Measurements from ENCODE around the gene SCAMP4. TPM values are rescaled to one million over a fixed set of nuclear protein-coding genes. Genes with fewer than 3 reads are reported as not detected.

Gene SCAMP4
- polyA plus RNA-seq, 1 donor from 2014 or later: 12.7 TPM

DNA sequence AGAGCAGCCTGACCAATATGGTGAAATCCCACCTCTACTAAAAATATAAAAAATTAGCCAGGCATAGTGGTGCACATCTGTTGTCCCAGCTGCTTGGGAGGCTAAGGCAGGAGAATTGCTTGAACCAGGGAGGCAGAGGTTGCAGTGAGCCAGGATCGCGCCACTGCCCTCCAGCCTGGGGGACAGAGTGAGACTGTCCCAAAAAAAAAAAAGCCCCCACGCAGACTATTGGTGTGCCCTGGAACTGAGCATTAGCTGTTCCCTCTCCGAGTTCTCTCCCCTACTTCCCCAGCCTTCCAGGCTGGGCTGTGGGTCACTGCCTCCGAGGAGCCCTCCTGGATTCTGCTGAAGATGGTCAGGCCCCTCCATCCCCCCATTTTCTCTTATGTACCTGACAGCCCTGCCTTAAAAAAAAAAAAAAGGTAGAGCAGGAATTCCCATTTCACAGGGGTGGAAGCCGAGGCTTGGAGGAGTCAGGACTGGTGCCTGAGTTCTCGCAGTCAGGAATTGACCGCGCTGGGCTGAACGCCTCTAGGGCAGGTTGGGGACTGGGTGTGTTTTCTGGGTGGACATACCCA lies 1.9 kb downstream of the SCAMP4 start:
- Histone ChIP-seq H3K4me2 (ENCODE audit: low read length) (no peak overlapping the region), H3F3A (ENCODE audit: insufficient read depth, low read length, poor library complexity, severe bottlenecking) (no peaks in the 10 kb centered on the region), H2AFZ (ENCODE audit: low read depth, low read length) (no peak overlapping the region), H3K9me2 (ENCODE audit: insufficient read depth, low read length) (no peaks in the 10 kb centered on the region), H3K27me3 (ENCODE audit: insufficient read depth, low read depth, low read length) (no peaks in the 10 kb centered on the region), H3K4me3 (ENCODE audit: low read length) (no peak overlapping the region), H3K36me3 (ENCODE audit: insufficient read depth, low read length) (no peaks in the 10 kb centered on the region), H3K9ac (ENCODE audit: low read length) (no peak overlapping the region), H4K20me1 (ENCODE audit: insufficient read depth) (no peaks in the 10 kb centered on the region), H3K79me2 (replicated peaks; ENCODE audit: insufficient read depth, low read length) (peaks cover 12% of the 10 kb centered on the region), H3K9me3 (ENCODE audit: low read length) (no peaks in the 10 kb centered on the region), H3K27ac (ENCODE audit: low read length) (no peak overlapping the region)
- no peak for TF ChIP-seq MXI1 (conservative IDR thresholded peaks at IDR 0.05; ENCODE audit: poor library complexity, severe bottlenecking)
- TF ChIP-seq, protein P1, sequence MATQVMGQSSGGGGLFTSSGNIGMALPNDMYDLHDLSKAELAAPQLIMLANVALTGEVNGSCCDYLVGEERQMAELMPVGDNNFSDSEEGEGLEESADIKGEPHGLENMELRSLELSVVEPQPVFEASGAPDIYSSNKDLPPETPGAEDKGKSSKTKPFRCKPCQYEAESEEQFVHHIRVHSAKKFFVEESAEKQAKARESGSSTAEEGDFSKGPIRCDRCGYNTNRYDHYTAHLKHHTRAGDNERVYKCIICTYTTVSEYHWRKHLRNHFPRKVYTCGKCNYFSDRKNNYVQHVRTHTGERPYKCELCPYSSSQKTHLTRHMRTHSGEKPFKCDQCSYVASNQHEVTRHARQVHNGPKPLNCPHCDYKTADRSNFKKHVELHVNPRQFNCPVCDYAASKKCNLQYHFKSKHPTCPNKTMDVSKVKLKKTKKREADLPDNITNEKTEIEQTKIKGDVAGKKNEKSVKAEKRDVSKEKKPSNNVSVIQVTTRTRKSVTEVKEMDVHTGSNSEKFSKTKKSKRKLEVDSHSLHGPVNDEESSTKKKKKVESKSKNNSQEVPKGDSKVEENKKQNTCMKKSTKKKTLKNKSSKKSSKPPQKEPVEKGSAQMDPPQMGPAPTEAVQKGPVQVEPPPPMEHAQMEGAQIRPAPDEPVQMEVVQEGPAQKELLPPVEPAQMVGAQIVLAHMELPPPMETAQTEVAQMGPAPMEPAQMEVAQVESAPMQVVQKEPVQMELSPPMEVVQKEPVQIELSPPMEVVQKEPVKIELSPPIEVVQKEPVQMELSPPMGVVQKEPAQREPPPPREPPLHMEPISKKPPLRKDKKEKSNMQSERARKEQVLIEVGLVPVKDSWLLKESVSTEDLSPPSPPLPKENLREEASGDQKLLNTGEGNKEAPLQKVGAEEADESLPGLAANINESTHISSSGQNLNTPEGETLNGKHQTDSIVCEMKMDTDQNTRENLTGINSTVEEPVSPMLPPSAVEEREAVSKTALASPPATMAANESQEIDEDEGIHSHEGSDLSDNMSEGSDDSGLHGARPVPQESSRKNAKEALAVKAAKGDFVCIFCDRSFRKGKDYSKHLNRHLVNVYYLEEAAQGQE (IDR thresholded peaks at IDR 0.05; ENCODE audit: borderline replicate concordance): no peak
- TF ChIP-seq RAD21 (conservative IDR thresholded peaks at IDR 0.05): no peak
- TF ChIP-seq, protein P2, sequence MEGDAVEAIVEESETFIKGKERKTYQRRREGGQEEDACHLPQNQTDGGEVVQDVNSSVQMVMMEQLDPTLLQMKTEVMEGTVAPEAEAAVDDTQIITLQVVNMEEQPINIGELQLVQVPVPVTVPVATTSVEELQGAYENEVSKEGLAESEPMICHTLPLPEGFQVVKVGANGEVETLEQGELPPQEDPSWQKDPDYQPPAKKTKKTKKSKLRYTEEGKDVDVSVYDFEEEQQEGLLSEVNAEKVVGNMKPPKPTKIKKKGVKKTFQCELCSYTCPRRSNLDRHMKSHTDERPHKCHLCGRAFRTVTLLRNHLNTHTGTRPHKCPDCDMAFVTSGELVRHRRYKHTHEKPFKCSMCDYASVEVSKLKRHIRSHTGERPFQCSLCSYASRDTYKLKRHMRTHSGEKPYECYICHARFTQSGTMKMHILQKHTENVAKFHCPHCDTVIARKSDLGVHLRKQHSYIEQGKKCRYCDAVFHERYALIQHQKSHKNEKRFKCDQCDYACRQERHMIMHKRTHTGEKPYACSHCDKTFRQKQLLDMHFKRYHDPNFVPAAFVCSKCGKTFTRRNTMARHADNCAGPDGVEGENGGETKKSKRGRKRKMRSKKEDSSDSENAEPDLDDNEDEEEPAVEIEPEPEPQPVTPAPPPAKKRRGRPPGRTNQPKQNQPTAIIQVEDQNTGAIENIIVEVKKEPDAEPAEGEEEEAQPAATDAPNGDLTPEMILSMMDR (IDR thresholded peaks at IDR 0.05; ENCODE audit: poor library complexity, severe bottlenecking): no peak
- TF ChIP-seq EP300 (conservative IDR thresholded peaks at IDR 0.05; ENCODE audit: poor library complexity, severe bottlenecking): no peak
- TF ChIP-seq EZH2 (IDR thresholded peaks at IDR 0.05; ENCODE audit: borderline replicate concordance, insufficient read depth, low read length, poor library complexity, severe bottlenecking): no peak
- no peak for TF ChIP-seq POLR2AphosphoS5 (IDR thresholded peaks at IDR 0.05)
- TF ChIP-seq SMC3 (conservative IDR thresholded peaks at IDR 0.05; ENCODE audit: poor library complexity): no peak
- TF ChIP-seq TAF1 (IDR thresholded peaks at IDR 0.05; ENCODE audit: low read depth): no peak

GRCh38 chr19:1907563-1908363 lies 2.6 kb downstream of the SCAMP4 start:
- H3K9ac ChIP-seq (ENCODE audit: low read length): no peak overlapping the region
- peaks cover 12% of the 10 kb centered on the region for H3K79me2 ChIP-seq (replicated peaks; ENCODE audit: insufficient read depth, low read length)
- H3K4me2 ChIP-seq (ENCODE audit: low read length): no peak overlapping the region
- no peaks in the 10 kb centered on the region for H3K9me2 ChIP-seq (ENCODE audit: insufficient read depth, low read length)
- H3K9me3 ChIP-seq (ENCODE audit: low read length): no peaks in the 10 kb centered on the region
- H2AFZ ChIP-seq (ENCODE audit: low read depth, low read length): no peak overlapping the region
- no peaks in the 10 kb centered on the region for H3K27me3 ChIP-seq (ENCODE audit: insufficient read depth, low read depth, low read length)
- no peak overlapping the region for H3K27ac ChIP-seq (ENCODE audit: low read length)
- H3F3A ChIP-seq (ENCODE audit: insufficient read depth, low read length, poor library complexity, severe bottlenecking): no peaks in the 10 kb centered on the region
- no peaks in the 10 kb centered on the region for H3K36me3 ChIP-seq (ENCODE audit: insufficient read depth, low read length)
- TF ChIP-seq, protein P2 (IDR thresholded peaks at IDR 0.05; ENCODE audit: poor library complexity, severe bottlenecking): no peak
- TF ChIP-seq SMC3 (conservative IDR thresholded peaks at IDR 0.05; ENCODE audit: poor library complexity) (no peak), POLR2AphosphoS5 (IDR thresholded peaks at IDR 0.05) (no peak), TAF1 (IDR thresholded peaks at IDR 0.05; ENCODE audit: low read depth) (no peak), RAD21 (conservative IDR thresholded peaks at IDR 0.05) (no peak)
- no peaks in the 10 kb centered on the region for H4K20me1 ChIP-seq (ENCODE audit: insufficient read depth)
- no peak overlapping the region for H3K4me3 ChIP-seq (ENCODE audit: low read length)
